Measurements from ENCODE around the gene ANKRD50. TPM values are rescaled to one million over a fixed set of nuclear protein-coding genes. Genes with fewer than 3 reads are reported as not detected.

ANKRD50 gene
- total and polyA plus RNA-seq, 2 of the 13 experiments (the other 11 are each of a cell fraction or from before 2014, with no cell fraction given): 2.4 to 4.4 TPM

GRCh38 chr4:124712372-124713184 is at the start of gene ANKRD50 (continued):
- TF ChIP-seq HMGXB3 (CRISPR knock-in tag; IDR thresholded peaks at IDR 0.05; ENCODE audit: borderline replicate concordance) (no peak), MAF1 (CRISPR knock-in tag; IDR thresholded peaks at IDR 0.05; ENCODE audit: borderline replicate concordance) (no peak), ZNF616 (CRISPR knock-in tag; IDR thresholded peaks at IDR 0.05; ENCODE audit: low read depth) (no peak), ZNF75D (CRISPR knock-in tag; IDR thresholded peaks at IDR 0.05; ENCODE audit: borderline replicate concordance) (no peak), MXD3 (CRISPR knock-in tag; IDR thresholded peaks at IDR 0.05) (no peak), ZNF30 (CRISPR knock-in tag; IDR thresholded peaks at IDR 0.05) (no peak), ZNF792 (CRISPR knock-in tag; IDR thresholded peaks at IDR 0.05) (no peak), ATF6 (CRISPR knock-in tag; conservative IDR thresholded peaks at IDR 0.05) (no peak; the same call in 1 of the 2 replicates), ATRX (CRISPR knock-in tag; IDR thresholded peaks at IDR 0.05; ENCODE audit: borderline replicate concordance) (no peak), ZNF136 (CRISPR knock-in tag; IDR thresholded peaks at IDR 0.05; ENCODE audit: low read depth) (no peak), ZBTB26 (CRISPR knock-in tag; IDR thresholded peaks at IDR 0.05; ENCODE audit: borderline replicate concordance) (no peak), ZNF629 (CRISPR knock-in tag; conservative IDR thresholded peaks at IDR 0.05) (no peak), CERS6 (CRISPR knock-in tag; IDR thresholded peaks at IDR 0.05) (no peak), ZNF563 (CRISPR knock-in tag; IDR thresholded peaks at IDR 0.05) (peak; percentile 42; the same call in 1 of the 2 replicates), HIC2 (CRISPR knock-in tag; IDR thresholded peaks at IDR 0.05; ENCODE audit: low read depth) (0 out of 2 replicates have a peak, but pooled peaks have one; percentile 9), HDAC2 (CRISPR knock-in tag; IDR thresholded peaks at IDR 0.05) (no peak; the same call in 1 of the 2 replicates), ZNF550 (CRISPR knock-in tag; IDR thresholded peaks at IDR 0.05; ENCODE audit: borderline replicate concordance) (no peak)
